Globus pallidus (tissue), 1 donor: ENCODE data around the gene E2F8.

Source experiments
- DNase-seq: peaks from one replicate; pipeline ENCODE4 v3.0.0-alpha.2; 2015; ENCODE audit warnings: low spot score

Gene E2F8

GRCh38 chr11:19187114-19187832 is 53.5 kb downstream of the E2F8 start:
- DNase-seq = peak; percentile 7

GRCh38 chr11:19185516-19186052 is 55.2 kb downstream of the E2F8 start:
- DNase-seq = no peak

GRCh38 chr11:19185036-19185435 is 55.7 kb downstream of the E2F8 start:
- DNase-seq = no peak

- DNase-seq = no peak
Measured at GRCh38 chr11:19183646-19184045, 57.1 kb downstream of the E2F8 start.

- DNase-seq = no peak
Measured at GRCh38 chr11:19181531-19182261, 59.0 kb downstream of the E2F8 start.

GRCh38 chr11:19176629-19177186 is 64.0 kb downstream of the E2F8 start:
- DNase-seq = no peak
